ENCODE measurements around the gene EIF4G2.

The EIF4G2 gene

GRCh38 chr11:10747733-10748132, 61.0 kb downstream of the EIF4G2 start:
- CTCF ChIA-PET = no interaction called here
- no peaks in the 10 kb centered on the region for H3K9me3 ChIP-seq (ENCODE audit: control insufficient read depth, insufficient read depth, low read depth, low read length)
- POLR2A ChIA-PET = interaction anchor here (0.8 kb wide), 1 partner anchor 61 kb away, joined by 3 read pairs; the partner anchor contains the start of gene EIF4G2
- H3K36me3 ChIP-seq (ENCODE audit: control insufficient read depth in 2 of 2, insufficient read depth in 1 of 2, low read length in 2 of 2) = peaks cover 0 to 3% of the 10 kb centered on the region in 2 experiments; a peak in 1 of 3 replicates
- TF ChIP-seq ZNF600 (tag by site-specific recombination; IDR thresholded peaks at IDR 0.05) = no peak
- H3K4me1 ChIP-seq (ENCODE audit: control insufficient read depth, insufficient read depth, low read length) = no peaks in the 10 kb centered on the region
- H3K27ac ChIP-seq (ENCODE audit: extremely low read depth, low read depth, low read length) = no peak overlapping the region
- no peak overlapping the region for H3K4me3 ChIP-seq (ENCODE audit: low read depth, low read length)

Measured in HEK293 (cell line).